ENCODE results near the gene COMMD4.
"Not testable (repeated sequence)": the region's sequence is repeated elsewhere in the genome, so short reads cannot be mapped to it uniquely, and the experiment has no call there.

The COMMD4 gene

DNA sequence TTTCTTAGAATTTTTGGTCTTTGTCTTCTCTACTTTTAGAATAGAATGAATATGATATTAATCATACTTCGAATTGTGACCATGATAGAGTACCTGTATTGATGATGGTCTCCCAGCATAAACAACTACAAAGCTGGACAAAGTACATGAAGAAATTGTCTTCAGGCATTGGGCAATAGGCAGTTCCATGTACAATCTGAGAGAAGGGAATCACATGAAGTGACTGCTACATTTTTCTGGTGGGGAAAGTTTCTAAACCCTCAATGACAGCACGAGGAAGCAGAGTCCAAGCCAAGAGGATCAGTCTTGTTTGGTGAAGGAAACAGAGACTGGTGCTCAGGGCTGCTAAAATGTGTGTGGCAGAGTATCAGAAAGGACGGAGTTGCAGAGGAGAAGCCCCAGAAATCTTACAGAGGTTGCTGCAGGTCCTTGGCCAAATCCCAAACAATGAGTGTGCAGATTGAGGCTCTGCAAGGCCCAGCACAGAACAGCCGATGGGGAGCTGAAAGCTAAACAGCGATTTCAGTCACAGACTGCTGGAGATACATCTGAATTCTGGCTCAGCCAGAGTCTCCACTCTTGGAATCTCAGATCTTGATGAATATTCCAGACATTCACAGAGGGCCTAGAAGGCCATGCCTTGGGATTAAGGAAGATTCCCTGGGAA, 16.5 kb upstream of the COMMD4 start:
- H3K4me1 Mint-ChIP-seq (ENCODE audit: low read depth); H3K4me3 Mint-ChIP-seq; H3K9me3 Mint-ChIP-seq; intact Hi-C loops (cut with micrococcal nuclease); H3K27me3 Mint-ChIP-seq; H3K36me3 Mint-ChIP-seq (ENCODE audit: low read depth); H3K27ac Mint-ChIP-seq: not testable (repeated sequence)

GRCh38 chr15:75321711-75322110, 14.2 kb upstream of the COMMD4 start:
- H3K27ac Mint-ChIP-seq = no peak overlapping the region
- H3K9me3 Mint-ChIP-seq = no peaks in the 10 kb centered on the region
- H3K4me1 Mint-ChIP-seq (ENCODE audit: low read depth) = no peaks in the 10 kb centered on the region
- H3K27me3 Mint-ChIP-seq = peaks cover 5% of the 10 kb centered on the region
- no peak overlapping the region for H3K4me3 Mint-ChIP-seq
- intact Hi-C loops (cut with micrococcal nuclease) = no loop called here
- no peaks in the 10 kb centered on the region for H3K36me3 Mint-ChIP-seq (ENCODE audit: low read depth)

DNA sequence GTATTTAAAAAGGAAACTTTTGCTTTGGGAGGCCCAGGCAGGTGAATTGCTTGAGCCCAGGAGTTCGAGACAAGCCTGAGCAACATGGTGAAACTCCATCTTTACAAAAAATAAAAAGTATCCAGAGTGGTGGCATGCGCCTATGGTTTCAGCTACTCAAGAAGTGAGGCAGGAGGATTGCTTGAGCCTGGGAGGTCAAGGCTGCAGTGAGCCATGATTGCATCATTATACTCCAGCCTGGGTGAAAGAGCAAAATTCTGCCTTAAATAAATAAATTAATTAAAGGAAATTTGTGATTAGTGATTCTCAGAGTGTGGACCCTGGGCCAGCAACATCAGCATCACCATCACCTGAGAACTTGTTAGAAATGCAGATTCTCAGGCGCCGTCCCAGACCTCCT, 9.9 kb upstream of the COMMD4 start:
- H3K27ac Mint-ChIP-seq = no peak overlapping the region
- no peaks in the 10 kb centered on the region for H3K36me3 Mint-ChIP-seq (ENCODE audit: low read depth)
- H3K9me3 Mint-ChIP-seq = no peaks in the 10 kb centered on the region
- H3K4me3 Mint-ChIP-seq = no peak overlapping the region
- intact Hi-C loops (cut with micrococcal nuclease) = no loop called here
- peaks cover 4% of the 10 kb centered on the region for H3K27me3 Mint-ChIP-seq
- no peaks in the 10 kb centered on the region for H3K4me1 Mint-ChIP-seq (ENCODE audit: low read depth)

GRCh38 chr15:75327005-75327404, 8.9 kb upstream of the COMMD4 start:
- H3K27ac Mint-ChIP-seq = no peak overlapping the region
- no peaks in the 10 kb centered on the region for H3K9me3 Mint-ChIP-seq
- no peak overlapping the region for H3K4me3 Mint-ChIP-seq
- no peaks in the 10 kb centered on the region for H3K4me1 Mint-ChIP-seq (ENCODE audit: low read depth)
- peaks cover 2% of the 10 kb centered on the region for H3K27me3 Mint-ChIP-seq
- H3K36me3 Mint-ChIP-seq (ENCODE audit: low read depth) = no peaks in the 10 kb centered on the region
- intact Hi-C loops (cut with micrococcal nuclease) = no loop called here

DNA sequence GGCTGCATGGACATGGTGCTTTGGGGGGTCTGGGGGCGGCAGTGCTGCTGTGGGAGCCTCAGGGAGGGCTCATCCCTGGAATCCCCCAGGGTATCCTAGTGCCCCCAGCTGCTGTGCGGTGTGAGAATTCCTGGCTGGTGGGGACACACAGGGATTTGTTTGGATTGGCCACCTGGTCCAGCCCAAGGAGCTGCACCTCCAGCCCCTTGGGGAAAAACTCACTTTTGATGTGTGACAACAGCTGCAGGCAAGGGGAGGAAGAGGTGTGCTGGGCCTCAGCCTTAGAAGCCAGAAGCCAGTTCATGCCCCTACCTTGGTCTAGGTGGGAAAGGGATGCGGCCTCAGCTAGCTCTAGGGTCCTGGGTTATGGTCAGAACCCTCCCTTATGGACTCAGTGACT, 8.4 kb upstream of the COMMD4 start:
- no peaks in the 10 kb centered on the region for H3K36me3 Mint-ChIP-seq (ENCODE audit: low read depth)
- no peaks in the 10 kb centered on the region for H3K4me1 Mint-ChIP-seq (ENCODE audit: low read depth)
- H3K27ac Mint-ChIP-seq = no peak overlapping the region
- intact Hi-C loops (cut with micrococcal nuclease) = no loop called here
- no peaks in the 10 kb centered on the region for H3K9me3 Mint-ChIP-seq
- H3K4me3 Mint-ChIP-seq = no peak overlapping the region
- H3K27me3 Mint-ChIP-seq = peaks cover 2% of the 10 kb centered on the region

GRCh38 chr15:75328493-75329314, 7.2 kb upstream of the COMMD4 start:
- intact Hi-C loops (cut with micrococcal nuclease) = no loop called here

GRCh38 chr15:75329571-75329970, 6.3 kb upstream of the COMMD4 start:
- intact Hi-C loops (cut with micrococcal nuclease) = no loop called here
- H3K4me1 Mint-ChIP-seq (ENCODE audit: low read depth) = no peaks in the 10 kb centered on the region
- H3K27ac Mint-ChIP-seq = no peak overlapping the region
- H3K4me3 Mint-ChIP-seq = no peak overlapping the region
- H3K36me3 Mint-ChIP-seq (ENCODE audit: low read depth) = no peaks in the 10 kb centered on the region
- peaks cover 3% of the 10 kb centered on the region for H3K27me3 Mint-ChIP-seq
- no peaks in the 10 kb centered on the region for H3K9me3 Mint-ChIP-seq

More at GRCh38 chr15:75328493-75329314, 7.2 kb upstream of the COMMD4 start:
- H3K4me3 Mint-ChIP-seq = no peak overlapping the region
- no peaks in the 10 kb centered on the region for H3K9me3 Mint-ChIP-seq
- peaks cover 2% of the 10 kb centered on the region for H3K27me3 Mint-ChIP-seq
- H3K4me1 Mint-ChIP-seq (ENCODE audit: low read depth) = no peaks in the 10 kb centered on the region
- H3K27ac Mint-ChIP-seq = no peak overlapping the region
- H3K36me3 Mint-ChIP-seq (ENCODE audit: low read depth) = no peaks in the 10 kb centered on the region

DNA sequence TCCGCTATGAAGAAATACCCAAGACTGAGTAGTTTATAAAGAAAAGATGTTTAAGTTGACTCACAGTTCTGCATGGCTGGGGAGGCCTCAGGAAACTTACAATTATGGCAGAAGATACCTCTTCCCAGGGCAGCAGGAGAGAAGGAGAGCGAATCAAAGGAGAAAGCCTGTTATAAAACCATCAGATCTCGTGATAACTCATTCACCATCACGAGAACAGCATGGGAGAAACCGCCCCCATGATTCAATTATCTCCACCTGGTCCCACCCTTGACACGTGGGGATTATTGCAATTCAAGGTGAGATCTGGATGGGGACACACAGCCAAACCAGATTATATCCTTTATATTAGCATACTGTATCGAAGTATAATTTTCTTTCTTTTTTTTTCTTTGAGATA, 3.8 kb upstream of the COMMD4 start:
- H3K36me3 Mint-ChIP-seq (ENCODE audit: low read depth); H3K9me3 Mint-ChIP-seq; H3K27ac Mint-ChIP-seq; H3K4me3 Mint-ChIP-seq; intact Hi-C loops (cut with micrococcal nuclease); H3K27me3 Mint-ChIP-seq: not testable (repeated sequence)
- H3K4me1 Mint-ChIP-seq (ENCODE audit: low read depth) = peaks cover 15% of the 10 kb centered on the region

DNA sequence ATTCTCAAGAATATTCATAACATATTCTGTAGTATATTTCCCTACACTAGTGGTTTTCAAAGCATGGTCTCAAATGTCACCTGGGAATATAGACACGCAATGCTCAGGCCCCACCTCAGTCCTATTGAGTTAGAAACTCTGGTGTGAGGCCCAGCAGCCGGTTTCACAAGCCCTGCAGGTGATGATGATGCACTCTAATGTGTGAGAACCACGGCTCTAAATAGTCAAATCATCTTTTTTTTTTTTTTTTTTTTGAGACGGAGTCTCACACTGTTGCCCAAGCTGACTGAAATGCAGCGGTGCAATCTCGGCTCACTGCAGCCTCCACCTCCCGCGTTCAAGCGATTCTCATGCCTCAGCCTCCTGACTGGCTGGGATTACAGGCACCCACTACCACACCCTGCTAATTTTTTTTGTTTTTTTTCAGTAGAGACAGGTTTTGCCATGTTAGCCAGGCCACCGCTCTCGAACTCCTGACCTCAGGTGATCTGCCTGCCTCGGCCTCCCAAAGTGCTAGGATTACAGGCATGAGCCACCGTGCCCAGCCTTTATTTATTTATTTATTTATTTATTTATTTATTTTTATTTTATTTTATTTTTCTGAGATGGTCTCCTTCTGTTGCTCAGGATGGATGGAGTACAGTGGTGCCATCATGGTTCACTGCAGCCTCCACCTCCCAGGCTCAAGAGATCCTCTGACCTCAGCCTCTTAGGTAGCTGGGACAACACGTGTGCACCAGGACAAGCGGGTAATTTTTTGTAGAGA, 2.0 kb upstream of the COMMD4 start:
- Mint-ChIP-seq H3K36me3 (ENCODE audit: low read depth) (peaks cover 15% of the 10 kb centered on the region), H3K4me1 (ENCODE audit: low read depth) (peaks cover 24% of the 10 kb centered on the region)
- H3K27ac Mint-ChIP-seq; H3K27me3 Mint-ChIP-seq; H3K4me3 Mint-ChIP-seq; H3K9me3 Mint-ChIP-seq; intact Hi-C loops (cut with micrococcal nuclease): not testable (repeated sequence)

GRCh38 chr15:75335313-75335704, 554 bp upstream of the COMMD4 start:
- Mint-ChIP-seq H3K36me3 (ENCODE audit: low read depth) (peaks cover 30% of the 10 kb centered on the region), H3K27me3 (peaks cover 3% of the 10 kb centered on the region), H3K27ac (peak overlapping the region; percentile 95), H3K9me3 (no peaks in the 10 kb centered on the region), H3K4me1 (ENCODE audit: low read depth) (peaks cover 24% of the 10 kb centered on the region), H3K4me3 (no peak overlapping the region)
- intact Hi-C loops (cut with micrococcal nuclease) = no loop called here

DNA sequence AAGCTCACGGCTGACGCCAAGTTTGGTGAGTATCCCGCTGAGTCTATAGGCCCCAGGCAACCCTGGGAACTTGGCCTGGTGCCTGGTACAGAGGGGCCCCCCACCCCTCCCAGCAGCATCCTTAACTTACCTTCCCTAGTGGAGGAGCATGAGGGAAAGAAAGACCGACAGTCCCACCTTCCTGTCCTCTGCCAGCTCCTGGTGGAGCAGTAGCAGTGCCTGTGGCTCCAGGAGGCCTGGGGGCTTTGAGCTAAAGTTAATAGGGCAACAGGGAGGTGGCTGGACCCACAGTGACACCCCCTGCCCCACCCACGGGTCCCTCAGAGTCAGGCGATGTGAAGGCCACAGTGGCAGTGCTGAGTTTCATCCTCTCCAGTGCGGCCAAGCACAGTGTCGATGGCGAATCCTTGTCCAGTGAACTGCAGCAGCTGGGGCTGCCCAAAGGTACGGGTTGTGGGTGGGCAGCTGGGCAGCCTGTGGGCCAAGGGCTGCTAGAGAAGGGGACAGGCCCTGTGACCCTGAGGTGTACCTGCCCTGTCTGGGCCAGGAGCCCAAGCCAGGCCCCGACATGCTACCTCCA, 2.9 kb downstream of the COMMD4 start:
- H3K27ac Mint-ChIP-seq = no peak overlapping the region
- H3K4me3 Mint-ChIP-seq = no peak overlapping the region
- H3K9me3 Mint-ChIP-seq = no peaks in the 10 kb centered on the region
- H3K36me3 Mint-ChIP-seq (ENCODE audit: low read depth) = peaks cover 42% of the 10 kb centered on the region
- intact Hi-C loops (cut with micrococcal nuclease) = no loop called here
- peaks cover 4% of the 10 kb centered on the region for H3K27me3 Mint-ChIP-seq
- H3K4me1 Mint-ChIP-seq (ENCODE audit: low read depth) = peaks cover 29% of the 10 kb centered on the region

DNA sequence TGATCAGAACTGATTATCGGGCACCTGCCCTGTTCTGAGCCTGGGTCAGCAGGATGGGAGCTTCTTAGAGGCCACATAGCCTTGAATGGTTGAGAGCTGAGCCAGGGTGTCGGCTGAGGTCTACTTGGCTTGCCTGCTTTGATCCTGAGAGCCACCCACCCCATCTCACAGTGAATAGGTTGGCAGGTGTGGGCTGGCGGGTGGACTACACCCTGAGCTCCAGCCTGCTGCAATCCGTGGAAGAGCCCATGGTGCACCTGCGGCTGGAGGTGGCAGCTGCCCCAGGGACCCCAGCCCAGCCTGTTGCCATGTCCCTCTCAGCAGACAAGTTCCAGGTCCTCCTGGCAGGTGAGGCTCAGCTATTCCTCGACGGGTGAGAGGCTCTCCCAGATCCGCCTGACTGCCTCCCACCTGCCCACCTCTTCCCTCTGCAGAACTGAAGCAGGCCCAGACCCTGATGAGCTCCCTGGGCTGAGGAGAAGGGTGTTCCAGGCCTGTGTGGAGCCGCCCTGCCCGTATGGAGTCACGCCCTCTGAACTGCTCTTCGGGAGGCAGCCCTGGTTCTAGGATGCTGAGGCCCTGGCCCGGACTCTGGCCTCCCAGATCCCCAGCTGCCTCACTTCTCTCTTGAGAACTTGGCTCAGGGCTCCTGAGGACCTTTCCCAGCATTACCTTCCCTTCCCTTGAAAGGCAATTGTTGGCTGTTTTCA, 3.8 kb downstream of the COMMD4 start:
- Mint-ChIP-seq H3K4me3 (no peak overlapping the region), H3K27me3 (peaks cover 12% of the 10 kb centered on the region), H3K27ac (no peak overlapping the region), H3K9me3 (no peaks in the 10 kb centered on the region), H3K4me1 (ENCODE audit: low read depth) (peaks cover 29% of the 10 kb centered on the region), H3K36me3 (ENCODE audit: low read depth) (peaks cover 42% of the 10 kb centered on the region)
- intact Hi-C loops (cut with micrococcal nuclease) = no loop called here

DNA sequence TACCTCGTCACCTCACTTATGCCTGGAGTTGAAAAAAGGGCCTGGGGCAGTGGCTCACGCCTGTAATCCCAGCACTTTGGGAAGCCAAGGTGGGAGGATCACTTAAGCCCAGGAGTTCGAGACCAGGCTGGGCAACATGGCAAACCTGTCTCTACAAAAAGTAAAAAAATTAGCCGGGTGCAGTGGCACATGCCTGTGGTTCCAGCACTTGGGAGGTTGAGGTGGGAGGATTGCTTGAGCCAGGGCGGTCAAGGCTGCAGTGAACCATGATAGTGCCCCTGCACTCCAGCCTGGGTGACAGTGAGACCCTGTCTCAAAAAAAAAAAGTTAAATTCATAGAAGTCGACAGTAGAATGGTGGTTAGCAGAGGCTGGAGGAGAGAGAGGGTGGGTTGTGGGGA, 6.4 kb downstream of the COMMD4 start:
- H3K36me3 Mint-ChIP-seq (ENCODE audit: low read depth) = peaks cover 40% of the 10 kb centered on the region

More for the DNA sequence above, 6.4 kb downstream of the COMMD4 start:
- H3K27ac Mint-ChIP-seq = no peak overlapping the region
- peaks cover 18% of the 10 kb centered on the region for H3K4me1 Mint-ChIP-seq (ENCODE audit: low read depth)
- H3K9me3 Mint-ChIP-seq = no peaks in the 10 kb centered on the region
- no peak overlapping the region for H3K4me3 Mint-ChIP-seq
- peaks cover 34% of the 10 kb centered on the region for H3K27me3 Mint-ChIP-seq
- intact Hi-C loops (cut with micrococcal nuclease) = no loop called here
